Epithelial cell of esophagus (primary cell): ENCODE measurements around the gene MOB2.
"Not testable (repeated sequence)": the region's sequence is repeated elsewhere in the genome, so short reads cannot be mapped to it uniquely, and the experiment has no call there.

Experiments
- DNase-seq: peaks from one replicate; pipeline ENCODE4 v3.0.0; 2010; ENCODE audit warnings: low read depth
- H3K4me3 ChIP-seq: 2 replicates; pipeline ENCODE4 v1.5.1; 2011; ENCODE audit warnings: mild to moderate bottlenecking, low read length, control low read depth
- CTCF ChIP-seq: IDR thresholded peaks from 2 replicates; pipeline ENCODE4 v1.5.1; 2011; ENCODE audit warnings: low read depth, mild to moderate bottlenecking, low read length, control low read depth, inconsistent platforms; ENCODE audit not compliant: insufficient read depth; ENCODE audit errors: missing control alignments

The MOB2 gene

GRCh38 chr11:1440066-1440465, 46.5 kb downstream of the MOB2 start:
- no peak for TF ChIP-seq CTCF
- DNase-seq = no peak
- no peak overlapping the region for H3K4me3 ChIP-seq

GRCh38 chr11:1439341-1439740, 47.2 kb downstream of the MOB2 start:
- DNase-seq = no peak
- TF ChIP-seq CTCF = no peak
- H3K4me3 ChIP-seq = no peak overlapping the region

- H3K4me3 ChIP-seq = no peak overlapping the region
- no peak for TF ChIP-seq CTCF
- DNase-seq = no peak
Measured at GRCh38 chr11:1438967-1439330, 47.6 kb downstream of the MOB2 start.

- DNase-seq = no peak
- no peak overlapping the region for H3K4me3 ChIP-seq
- no peak for TF ChIP-seq CTCF
Measured at GRCh38 chr11:1438261-1438966, 48.2 kb downstream of the MOB2 start.

GRCh38 chr11:1437500-1437899, 49.1 kb downstream of the MOB2 start:
- no peak for TF ChIP-seq CTCF
- no peak overlapping the region for H3K4me3 ChIP-seq
- no peak for DNase-seq

- TF ChIP-seq CTCF = no peak
- DNase-seq = no peak
- no peak overlapping the region for H3K4me3 ChIP-seq
Measured at GRCh38 chr11:1436468-1437039, 50.0 kb downstream of the MOB2 start.

- no peak overlapping the region for H3K4me3 ChIP-seq
- DNase-seq = no peak
- TF ChIP-seq CTCF = no peak
Measured at GRCh38 chr11:1435820-1436467, 50.6 kb downstream of the MOB2 start.

- not testable (repeated sequence) for DNase-seq, H3K4me3 ChIP-seq
Measured at GRCh38 chr11:1435479-1435819, 51.1 kb downstream of the MOB2 start.
